Loucy (cell line): ENCODE measurements around the gene BHLHE23.

Experiments used
- H2AFZ ChIP-seq: fragments of 200-600 bp; sonication (generic); 2 replicates; pipeline ENCODE4 v1.6.0; 2016; ENCODE audit warnings: antibody characterized with exemption, mild to moderate bottlenecking, low read length, moderate library complexity
- H3F3A ChIP-seq: fragments of 200-600 bp; 2 replicates; pipeline ENCODE4 v1.6.0; 2016; ENCODE audit warnings: antibody characterized with exemption, low read depth, mild to moderate bottlenecking
- H3K27me3 ChIP-seq: fragments of 200-600 bp; sonication (generic); 2 replicates; pipeline ENCODE4 v1.6.1; 2014; ENCODE audit warnings: low read length, mild to moderate bottlenecking; ENCODE audit not compliant: insufficient read depth, poor library complexity, severe bottlenecking
- H3K36me3 ChIP-seq: fragments of 200-600 bp; sonication (generic); 2 replicates; pipeline ENCODE4 v1.6.1; 2016; ENCODE audit warnings: low read length; ENCODE audit not compliant: insufficient read depth
- H3K4me1 ChIP-seq: fragments of 200-600 bp; sonication (generic); 2 replicates; pipeline ENCODE4 v1.5.1; 2014; ENCODE audit warnings: low read length, mild to moderate bottlenecking; ENCODE audit not compliant: insufficient read depth, poor library complexity, severe bottlenecking
- H3K4me2 ChIP-seq: fragments of 200-600 bp; sonication (generic); 2 replicates; pipeline ENCODE4 v1.6.0; 2014; ENCODE audit warnings: antibody characterized with exemption, low read length, low read depth, mild to moderate bottlenecking; ENCODE audit not compliant: poor library complexity, severe bottlenecking
- H3K4me3 ChIP-seq: fragments of 200-600 bp; sonication (generic); 2 replicates; pipeline ENCODE4 v1.5.1; 2014; ENCODE audit warnings: low read length, mild to moderate bottlenecking, mixed read lengths; ENCODE audit not compliant: poor library complexity, severe bottlenecking
- H3K79me2 ChIP-seq: fragments of 200-600 bp; sonication (generic); 2 replicates; pipeline ENCODE4 v1.6.1; 2014; ENCODE audit warnings: low read length; ENCODE audit not compliant: insufficient read depth
- H3K9ac ChIP-seq: fragments of 200-600 bp; sonication (generic); 2 replicates; pipeline ENCODE4 v1.6.0; 2014; ENCODE audit warnings: mild to moderate bottlenecking, low read depth, low read length, moderate library complexity; ENCODE audit not compliant: poor library complexity, severe bottlenecking
- H3K9me2 ChIP-seq: fragments of 200-600 bp; sonication (generic); replicated peaks from 2 replicates; pipeline ENCODE4 v1.6.1; 2016; ENCODE audit warnings: low read depth, low read length, mixed read lengths
- H3K9me3 ChIP-seq: fragments of 200-600 bp; sonication (generic); 2 replicates; pipeline ENCODE4 v1.6.1; 2014; ENCODE audit warnings: mild to moderate bottlenecking, antibody characterized with exemption, low read length, low read depth; ENCODE audit not compliant: insufficient read depth
- H4K20me1 ChIP-seq: fragments of 200-600 bp; sonication (generic); 2 replicates; pipeline ENCODE4 v1.6.0; 2014; ENCODE audit warnings: antibody characterized with exemption, low read length, mild to moderate bottlenecking; ENCODE audit not compliant: insufficient read depth, poor library complexity, severe bottlenecking
- EZH2phosphoT487 ChIP-seq: fragments of 200-600 bp; IDR thresholded peaks from 2 replicates; pipeline ENCODE4 v1.6.1; 2018; ENCODE audit warnings: antibody characterized with exemption, mild to moderate bottlenecking, moderate library complexity, borderline replicate concordance
- TF ChIP-seq, protein P1 (sequence below): fragments of 200-600 bp; sonication (generic); conservative IDR thresholded peaks from 2 replicates; pipeline ENCODE4 v1.5.1; 2014; ENCODE audit warnings: mild to moderate bottlenecking, antibody characterized with exemption, low read length

Gene BHLHE23

DNA sequence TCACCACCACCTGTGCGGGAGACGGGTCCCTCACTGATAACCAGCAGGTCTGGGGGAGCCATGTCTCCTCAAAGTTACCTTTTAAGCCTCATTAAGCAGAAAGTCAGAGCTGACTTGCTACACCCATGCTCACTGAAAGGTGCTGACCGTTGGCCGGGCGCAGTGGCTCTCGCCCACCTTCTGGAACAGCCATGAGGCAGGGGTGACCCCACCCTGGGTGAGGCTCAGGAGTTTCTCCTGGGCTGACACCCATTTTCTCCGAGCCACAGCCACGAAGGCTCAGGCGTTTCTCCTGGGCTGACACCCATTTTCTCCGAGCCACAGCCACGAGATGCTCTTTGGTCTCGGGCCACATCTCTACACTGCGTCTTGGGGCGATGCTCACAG, 10.2 kb downstream of the BHLHE23 start:
- peaks cover 10% of the 10 kb centered on the region; the same call in 1 of the 2 replicates for H3F3A ChIP-seq
- H2AFZ ChIP-seq = no peak overlapping the region
- H3K4me2 ChIP-seq = no peak overlapping the region
- peaks cover 6% of the 10 kb centered on the region; the same call in 1 of the 2 replicates for H3K79me2 ChIP-seq
- H3K9ac ChIP-seq = no peak overlapping the region
- peaks cover 40% of the 10 kb centered on the region for H3K4me1 ChIP-seq
- no peaks in the 10 kb centered on the region for H3K9me2 ChIP-seq
- TF ChIP-seq, protein P1, sequence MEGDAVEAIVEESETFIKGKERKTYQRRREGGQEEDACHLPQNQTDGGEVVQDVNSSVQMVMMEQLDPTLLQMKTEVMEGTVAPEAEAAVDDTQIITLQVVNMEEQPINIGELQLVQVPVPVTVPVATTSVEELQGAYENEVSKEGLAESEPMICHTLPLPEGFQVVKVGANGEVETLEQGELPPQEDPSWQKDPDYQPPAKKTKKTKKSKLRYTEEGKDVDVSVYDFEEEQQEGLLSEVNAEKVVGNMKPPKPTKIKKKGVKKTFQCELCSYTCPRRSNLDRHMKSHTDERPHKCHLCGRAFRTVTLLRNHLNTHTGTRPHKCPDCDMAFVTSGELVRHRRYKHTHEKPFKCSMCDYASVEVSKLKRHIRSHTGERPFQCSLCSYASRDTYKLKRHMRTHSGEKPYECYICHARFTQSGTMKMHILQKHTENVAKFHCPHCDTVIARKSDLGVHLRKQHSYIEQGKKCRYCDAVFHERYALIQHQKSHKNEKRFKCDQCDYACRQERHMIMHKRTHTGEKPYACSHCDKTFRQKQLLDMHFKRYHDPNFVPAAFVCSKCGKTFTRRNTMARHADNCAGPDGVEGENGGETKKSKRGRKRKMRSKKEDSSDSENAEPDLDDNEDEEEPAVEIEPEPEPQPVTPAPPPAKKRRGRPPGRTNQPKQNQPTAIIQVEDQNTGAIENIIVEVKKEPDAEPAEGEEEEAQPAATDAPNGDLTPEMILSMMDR = no peak
- H3K36me3 ChIP-seq = no peaks in the 10 kb centered on the region
- H3K4me3 ChIP-seq = no peak overlapping the region
- H3K9me3 ChIP-seq = no peaks in the 10 kb centered on the region
- no peaks in the 10 kb centered on the region for H3K27me3 ChIP-seq
- H4K20me1 ChIP-seq = no peaks in the 10 kb centered on the region

DNA sequence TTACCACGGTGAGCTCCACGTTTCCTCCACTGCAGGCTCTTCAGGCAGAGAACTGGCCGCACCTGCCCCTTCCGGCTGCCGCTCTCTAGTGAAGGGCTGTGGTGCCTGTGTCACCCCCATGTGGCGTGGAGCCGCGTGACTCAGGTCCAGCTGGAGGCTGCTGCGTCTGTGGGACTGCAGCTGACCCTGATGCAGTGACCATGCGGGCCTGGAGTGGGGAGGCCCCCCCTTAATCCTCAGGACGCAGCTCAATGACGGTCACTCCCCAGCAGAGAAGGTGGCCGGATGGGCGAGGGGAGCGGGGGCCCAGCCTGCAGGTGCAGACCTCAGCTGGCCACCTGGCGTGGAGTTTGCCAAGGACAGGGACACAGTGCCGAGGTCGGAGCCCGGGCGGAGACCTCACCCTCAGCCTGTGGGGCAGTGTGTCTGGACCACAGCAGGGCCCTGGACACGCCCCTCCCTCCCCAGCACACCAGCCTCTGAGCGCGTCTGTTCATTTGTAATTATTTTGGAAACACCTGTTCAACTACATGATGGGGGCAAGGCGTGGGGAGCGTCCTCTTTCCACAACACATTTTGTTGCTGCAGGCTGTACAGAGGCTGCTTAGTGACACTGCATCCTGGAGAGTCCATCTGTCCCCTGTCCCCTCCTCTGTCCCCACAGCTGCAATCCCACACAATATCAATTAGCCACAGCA, 10.7 kb downstream of the BHLHE23 start:
- Histone ChIP-seq H3K36me3 (no peaks in the 10 kb centered on the region), H3K9ac (no peak overlapping the region), H4K20me1 (no peaks in the 10 kb centered on the region), H3K27me3 (no peaks in the 10 kb centered on the region), H2AFZ (no peak overlapping the region), H3K4me1 (peaks cover 35% of the 10 kb centered on the region), H3K4me3 (no peak overlapping the region), H3K79me2 (peaks cover 2% of the 10 kb centered on the region; the same call in 1 of the 2 replicates), H3K9me3 (no peaks in the 10 kb centered on the region), H3F3A (peaks cover 10% of the 10 kb centered on the region; the same call in 1 of the 2 replicates), H3K4me2 (no peak overlapping the region), H3K9me2 (no peaks in the 10 kb centered on the region)
- TF ChIP-seq EZH2phosphoT487 = no peak
- TF ChIP-seq, protein P1 = no peak

DNA sequence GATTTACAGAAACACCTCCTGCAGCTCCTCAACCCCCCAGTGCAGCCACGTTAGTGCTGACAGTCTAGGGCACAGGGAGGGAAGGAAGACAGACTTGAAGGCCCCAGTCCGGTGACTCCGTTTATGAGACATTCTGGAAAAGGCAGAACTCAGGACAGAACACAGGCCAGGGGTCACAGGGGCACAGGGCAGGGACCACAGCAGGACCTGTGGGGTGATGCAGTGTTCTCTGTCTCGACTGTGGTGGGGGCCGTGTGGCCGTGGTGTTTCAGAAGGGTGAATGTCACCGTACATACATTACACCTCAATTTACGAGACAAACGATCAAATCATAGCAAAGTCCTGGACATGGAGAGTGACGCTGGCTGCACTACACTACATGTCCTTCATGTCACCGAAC, 11.3 kb downstream of the BHLHE23 start:
- Histone ChIP-seq H3K36me3 (no peaks in the 10 kb centered on the region), H4K20me1 (no peaks in the 10 kb centered on the region), H3K4me3 (no peak overlapping the region), H3K9me2 (no peaks in the 10 kb centered on the region), H3K79me2 (no peaks in the 10 kb centered on the region), H3K4me1 (peaks cover 30% of the 10 kb centered on the region), H3K9ac (no peak overlapping the region), H3K4me2 (no peak overlapping the region), H3K9me3 (no peaks in the 10 kb centered on the region), H3K27me3 (no peaks in the 10 kb centered on the region), H3F3A (peaks cover 8% of the 10 kb centered on the region; the same call in 1 of the 2 replicates), H2AFZ (no peak overlapping the region)
- TF ChIP-seq, protein P1 = no peak
